Upper lobe of left lung (tissue), 4 donors: ENCODE data around the gene RBM42.

Experiments
- EP300 ChIP-seq, 4 donors: sonication (generic); formaldehyde crosslinking; IDR thresholded peaks; one replicate each; pipeline ENCODE4 v1.5.1; 2017; ENCODE audit warnings: antibody characterized with exemption in 4 of 4, control low read depth in 2 of 4
- POLR2A ChIP-seq, 4 donors: fragments of 450-650 bp; IDR thresholded peaks; one replicate each; pipeline ENCODE4 v1.5.1; 2016 to 2017; ENCODE audit warnings: antibody characterized with exemption in 4 of 4, mild to moderate bottlenecking in 2 of 4
- POLR2AphosphoS5 ChIP-seq, 2 donors: sonication (generic); formaldehyde crosslinking; IDR thresholded peaks; one replicate each; pipeline ENCODE4 v1.5.1; 2017; ENCODE audit warnings: antibody characterized with exemption in 2 of 2
- TF ChIP-seq, protein P1 (sequence below), 6 experiments: fragments of 450-650 bp in 4 of 6; fragments of 200-600 bp in 2 of 6; sonication (generic) in 2 of 6; IDR thresholded peaks; one replicate each; pipeline ENCODE4 v1.5.1; 2016 to 2019; ENCODE audit warnings: antibody characterized with exemption in 6 of 6

DNA sequence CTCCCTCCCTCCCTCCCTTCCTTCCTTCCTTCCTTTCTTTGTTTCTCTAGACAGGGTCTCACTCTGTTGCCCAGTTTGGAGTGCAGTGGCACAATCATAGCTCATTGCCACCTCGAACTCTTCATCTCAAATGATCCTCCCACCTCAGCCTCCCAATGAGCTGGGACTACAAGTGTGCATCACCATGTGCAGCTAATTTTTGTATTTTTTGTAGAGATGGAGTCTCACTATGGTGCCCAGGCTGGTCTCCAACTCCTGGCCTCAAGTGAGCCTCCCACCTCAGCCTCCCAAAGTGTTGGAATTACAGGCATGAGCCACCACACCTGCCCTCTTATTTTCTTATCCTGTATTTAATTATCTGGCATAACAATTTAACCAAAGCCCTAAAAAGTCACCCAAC is 41.9 kb downstream of the RBM42 start:
- TF ChIP-seq, protein P1, sequence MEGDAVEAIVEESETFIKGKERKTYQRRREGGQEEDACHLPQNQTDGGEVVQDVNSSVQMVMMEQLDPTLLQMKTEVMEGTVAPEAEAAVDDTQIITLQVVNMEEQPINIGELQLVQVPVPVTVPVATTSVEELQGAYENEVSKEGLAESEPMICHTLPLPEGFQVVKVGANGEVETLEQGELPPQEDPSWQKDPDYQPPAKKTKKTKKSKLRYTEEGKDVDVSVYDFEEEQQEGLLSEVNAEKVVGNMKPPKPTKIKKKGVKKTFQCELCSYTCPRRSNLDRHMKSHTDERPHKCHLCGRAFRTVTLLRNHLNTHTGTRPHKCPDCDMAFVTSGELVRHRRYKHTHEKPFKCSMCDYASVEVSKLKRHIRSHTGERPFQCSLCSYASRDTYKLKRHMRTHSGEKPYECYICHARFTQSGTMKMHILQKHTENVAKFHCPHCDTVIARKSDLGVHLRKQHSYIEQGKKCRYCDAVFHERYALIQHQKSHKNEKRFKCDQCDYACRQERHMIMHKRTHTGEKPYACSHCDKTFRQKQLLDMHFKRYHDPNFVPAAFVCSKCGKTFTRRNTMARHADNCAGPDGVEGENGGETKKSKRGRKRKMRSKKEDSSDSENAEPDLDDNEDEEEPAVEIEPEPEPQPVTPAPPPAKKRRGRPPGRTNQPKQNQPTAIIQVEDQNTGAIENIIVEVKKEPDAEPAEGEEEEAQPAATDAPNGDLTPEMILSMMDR (IDR thresholded peaks at IDR 0.05), result no peak
- TF ChIP-seq EP300 (IDR thresholded peaks at IDR 0.05) (no peak), POLR2A (IDR thresholded peaks at IDR 0.05) (no peak), POLR2AphosphoS5 (IDR thresholded peaks at IDR 0.05) (no peak)
